Measurements from ENCODE around the gene WWP2. TPM values are rescaled to one million over a fixed set of nuclear protein-coding genes. Genes with fewer than 3 reads are reported as not detected.
A peak's percentile ranks its signal among the peaks of the same experiment; 100 is the strongest.

The WWP2 gene
- total RNA-seq, 1 experiment from 2014 or later = 40.2 TPM

DNA sequence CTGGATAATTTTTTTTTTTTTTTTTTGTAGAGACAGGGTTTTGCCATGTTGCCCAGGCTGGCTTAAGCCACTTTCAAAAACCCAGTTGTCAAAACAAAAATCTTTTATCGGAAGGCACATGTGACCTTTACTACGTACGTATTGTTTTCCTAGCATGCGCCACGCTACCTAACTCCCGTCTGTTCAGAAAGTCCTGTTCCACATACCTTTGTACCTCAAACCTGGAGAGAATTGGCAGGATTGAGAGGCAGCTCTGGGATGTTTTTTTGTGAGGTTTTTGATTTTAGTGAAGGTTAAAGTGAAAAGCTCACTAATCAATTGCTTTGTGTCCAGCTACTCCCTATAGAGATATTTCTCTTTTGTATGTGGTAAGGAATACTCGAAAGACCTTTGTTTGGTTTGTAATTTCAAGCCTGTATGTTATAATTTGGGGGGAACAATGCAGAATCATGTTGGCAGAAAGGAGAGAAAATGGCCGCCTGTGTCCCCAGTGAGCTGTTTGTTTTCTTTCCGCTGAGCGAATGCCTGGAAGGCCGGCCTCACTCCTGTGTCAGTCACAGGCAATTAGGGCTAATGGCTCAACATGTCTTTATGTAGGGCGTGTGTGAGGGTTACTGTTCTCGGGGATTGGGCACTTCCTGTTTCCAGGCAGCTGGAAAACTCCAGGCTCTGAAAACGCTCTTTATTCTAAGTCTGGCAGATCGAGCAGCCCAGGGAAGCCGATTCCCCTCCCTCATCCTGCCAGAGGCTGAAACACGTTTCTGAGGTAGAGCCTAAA lies 128.2 kb downstream of the WWP2 start:
- Mint-ChIP-seq H3K4me3 (no peak overlapping the region), H3K36me3 (ENCODE audit: insufficient read depth in 1 of 3, low read depth in 3 of 3) (peaks cover 10 to 18% (median 16%) of the 10 kb centered on the region in 3 experiments), H3K27me3 (ENCODE audit: low read depth) (no peaks in the 10 kb centered on the region), H3K27ac (peak overlapping the region; percentile 74 to 93 (median 85)), H3K4me1 (peaks cover 8 to 9% of the 10 kb centered on the region in 2 experiments; a peak in 3 of 4 replicates), H3K9me3 (no peaks in the 10 kb centered on the region)
- Histone ChIP-seq H3K23ac (ENCODE audit: insufficient read length, low read depth, low read length) (no peak overlapping the region), H3K14ac (ENCODE audit: insufficient read depth, low read length) (no peak overlapping the region), H4K8ac (replicated peaks; ENCODE audit: insufficient read length, low read depth, low read length) (no peak overlapping the region), H3K4me1 (ENCODE audit: insufficient read depth, low read length) (0 out of 2 replicates have a peak, but pooled peaks cover 2% of the 10 kb centered on the region), H3K79me2 (ENCODE audit: insufficient read depth, low read length) (no peaks in the 10 kb centered on the region), H3K4ac (ENCODE audit: low read depth, low read length) (no peak overlapping the region), H2BK120ac (ENCODE audit: low read depth, low read length, poor library complexity, severe bottlenecking) (no peak overlapping the region), H2BK15ac (ENCODE audit: low read depth, low read length) (no peak overlapping the region), H3K56ac (ENCODE audit: insufficient read length, low read depth, low read length) (no peak overlapping the region), H2BK20ac (ENCODE audit: low read depth, low read length, poor library complexity, severe bottlenecking) (no peak overlapping the region), H4K20me1 (ENCODE audit: control insufficient read depth, insufficient read depth, insufficient read length) (no peaks in the 10 kb centered on the region), H4K91ac (ENCODE audit: insufficient read length, low read depth, low read length) (no peak overlapping the region), H2BK5ac (ENCODE audit: insufficient read length, low read length) (no peak overlapping the region), H3K18ac (ENCODE audit: insufficient read length, low read depth, low read length) (peak overlapping the region; percentile 6), H2AK5ac (ENCODE audit: insufficient read length, low read length) (no peak overlapping the region), H3K23me2 (ENCODE audit: insufficient read length, low read depth, low read length, poor library complexity, severe bottlenecking) (no peaks in the 10 kb centered on the region), H2BK12ac (ENCODE audit: insufficient read length, low read depth, low read length) (no peak overlapping the region), H3K27ac (ENCODE audit: insufficient read length, low read depth, low read length) (peak overlapping the region; percentile 67), H4K5ac (ENCODE audit: insufficient read length, low read depth, low read length) (peak overlapping the region; percentile 86), H3K27me3 (ENCODE audit: insufficient read depth, low read length) (no peaks in the 10 kb centered on the region), H3K4me2 (ENCODE audit: insufficient read depth, insufficient read length, low read length) (no peak overlapping the region), H2AFZ (ENCODE audit: low read length) (no peak overlapping the region), H3T11ph (ENCODE audit: low read length) (no peak overlapping the region), H3K9me3 (ENCODE audit: control insufficient read depth, low read depth, low read length) (no peaks in the 10 kb centered on the region), H3K9ac (ENCODE audit: extremely low read depth, insufficient read length, low read length) (no peak overlapping the region), H3K79me1 (ENCODE audit: insufficient read depth, low read depth, low read length, poor library complexity, severe bottlenecking) (no peaks in the 10 kb centered on the region)
- WGBS (ENCODE audit: extremely low coverage, insufficient read length, low lambda C conversion rate) = no CpG with 5 or more reads among the region's 17 CpGs
- peak; percentile 77 for DNase-seq
- no peak for TF ChIP-seq CTCF (conservative IDR thresholded peaks at IDR 0.05)

All from H9 (cell line).